Cardiac septum (tissue), 1 donor: Measurements from ENCODE around the gene STAT5B. TPM values are rescaled to one million over a fixed set of nuclear protein-coding genes. Genes with fewer than 3 reads are reported as not detected.

Experiments used
- DNase-seq: peaks from one replicate; pipeline ENCODE4 v3.0.0-alpha.2; 2020; ENCODE audit warnings: low spot score
- intact Hi-C: fragments of 100-400 bp; cut with DNase I; formaldehyde crosslinking; loops from one replicate; pipeline ENCODE4 v1.14.0; 2022
- total RNA-seq: library from RNA; stranded (reverse); fragmentation: NEBNext Ultra II Directional; extraction: Animal tissue kit (Norgen Biotek cat#: 25700); gene quantifications from one replicate; pipeline ENCODE4 v1.2.1, GENCODE V29; 2021
- donor health status: DM: no; HTN: no; CAD: no.

STAT5B gene
- total RNA-seq, 1 donor from 2014 or later: 32.8 TPM

GRCh38 chr17:42287977-42288802 is 12.0 kb upstream of the STAT5B start, which contains the start of gene STAT5A:
Gene STAT5A (plus strand): TSS chr17:42288498. CDS start chr17:42289412, 914 bp downstream.
- DNase-seq: peak; percentile 95
- intact Hi-C loops: loop anchor here (5.0 kb wide), 1 partner anchor 41 kb away; no protein-coding TSS in a partner anchor

- DNase-seq: peak; percentile 75
- intact Hi-C loops: loop anchor here (5.0 kb wide), 1 partner anchor 40 kb away; no protein-coding TSS in a partner anchor
These were observed 11.2 kb upstream of the STAT5B start for GRCh38 chr17:42287305-42287976.

- peak; percentile 64 for DNase-seq
- intact Hi-C loops: loop anchor here (5.0 kb wide), 1 partner anchor 39 kb away; no protein-coding TSS in a partner anchor
These were observed 10.4 kb upstream of the STAT5B start for GRCh38 chr17:42286411-42287221.

GRCh38 chr17:42285346-42286050 is 9.3 kb upstream of the STAT5B start:
- intact Hi-C loops: loop anchor here (5.0 kb wide), 1 partner anchor 38 kb away; no protein-coding TSS in a partner anchor
- DNase-seq: no peak

GRCh38 chr17:42284566-42284965 is 8.4 kb upstream of the STAT5B start:
- DNase-seq: no peak
- intact Hi-C loops: no loop called here

- intact Hi-C loops: no loop called here
- DNase-seq: peak; percentile 31
These were observed 7.8 kb upstream of the STAT5B start for GRCh38 chr17:42284024-42284369.

GRCh38 chr17:42283241-42284023 is 7.2 kb upstream of the STAT5B start:
- intact Hi-C loops: no loop called here
- no peak for DNase-seq

- intact Hi-C loops: no loop called here
- no peak for DNase-seq
These were observed 6.4 kb upstream of the STAT5B start for GRCh38 chr17:42282478-42283080.

- intact Hi-C loops: no loop called here
- DNase-seq: no peak
These were observed 5.4 kb upstream of the STAT5B start for GRCh38 chr17:42281571-42282096.

- DNase-seq: no peak
- intact Hi-C loops: no loop called here
These were observed 3.8 kb upstream of the STAT5B start for GRCh38 chr17:42279776-42280630.

- intact Hi-C loops: no loop called here
These were observed 1.1 kb upstream of the STAT5B start for GRCh38 chr17:42277342-42277712.

GRCh38 chr17:42276609-42277341 is 584 bp upstream of the STAT5B start:
- intact Hi-C loops: no loop called here

More at GRCh38 chr17:42277342-42277712, 1.1 kb upstream of the STAT5B start:
- no peak for DNase-seq

GRCh38 chr17:42275527-42276358 is 448 bp downstream of the STAT5B start:
- intact Hi-C loops: no loop called here
- no peak for DNase-seq

More at GRCh38 chr17:42276609-42277341, 584 bp upstream of the STAT5B start:
- DNase-seq: peak; percentile 87

GRCh38 chr17:42274812-42275526 is 1.2 kb downstream of the STAT5B start:
- DNase-seq: no peak
- intact Hi-C loops: no loop called here

- intact Hi-C loops: no loop called here
- DNase-seq: no peak
These were observed 2.0 kb downstream of the STAT5B start for GRCh38 chr17:42274253-42274542.
